ENCODE measurements around the gene PRR22.

- TF ChIP-seq CTCF (IDR thresholded peaks at IDR 0.05) (no peak), EZH2 (IDR thresholded peaks at IDR 0.05; ENCODE audit: borderline replicate concordance, insufficient read depth, low read depth, low read length, poor library complexity, severe bottlenecking) (no peak)
Measured at GRCh38 chr19:5828661-5829566, 44.4 kb upstream of the PRR22 start.
